ENCODE measurements around the gene COL24A1.
A peak's percentile ranks its signal among the peaks of the same experiment; 100 is the strongest.
"Not testable (repeated sequence)": the region's sequence is repeated elsewhere in the genome, so short reads cannot be mapped to it uniquely, and the experiment has no call there.

The COL24A1 gene

DNA sequence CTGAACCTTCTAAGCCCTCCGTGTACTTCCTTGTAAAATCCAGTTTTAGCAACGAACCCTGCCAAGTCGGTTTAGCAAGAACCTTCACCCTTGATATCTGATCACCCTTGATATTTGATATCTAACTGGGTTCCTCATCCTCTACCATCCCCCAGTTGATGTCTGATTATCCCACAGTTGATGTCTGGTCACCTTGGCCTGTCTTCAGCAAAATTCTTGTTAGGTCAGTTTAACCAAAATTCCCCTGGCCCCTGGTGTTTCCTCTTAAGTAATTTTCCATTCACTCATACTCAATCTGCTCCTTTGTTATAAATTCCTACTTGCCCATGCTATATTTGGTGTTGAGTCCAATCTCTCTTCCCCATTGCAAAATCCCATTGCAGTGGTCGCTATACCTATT, 333.9 kb downstream of the COL24A1 start:
- no peak for DNase-seq (ENCODE audit: low read depth in 4 of 4, low spot score in 1 of 4)

DNA sequence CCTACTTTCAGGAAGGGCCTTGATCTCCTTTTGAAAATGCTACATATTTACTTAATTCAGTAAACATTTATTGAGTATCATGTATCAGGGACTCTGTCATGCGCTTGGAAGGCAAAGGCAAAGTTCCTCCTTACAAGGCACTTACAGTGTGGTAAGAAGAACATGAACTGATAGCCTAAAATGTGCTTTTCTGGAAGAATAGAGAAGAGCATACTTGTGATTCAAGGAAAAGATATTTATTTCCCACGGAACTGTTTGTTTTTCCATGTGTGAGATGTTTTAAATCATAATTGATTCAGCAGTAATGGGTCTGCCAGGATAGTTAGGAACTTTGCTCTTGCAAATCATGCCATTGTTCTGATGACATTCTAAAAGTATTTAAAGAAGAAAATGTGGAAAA, 338.2 kb downstream of the COL24A1 start:
- DNase-seq (ENCODE audit: low read depth in 4 of 4, low spot score in 1 of 4), result no peak

DNA sequence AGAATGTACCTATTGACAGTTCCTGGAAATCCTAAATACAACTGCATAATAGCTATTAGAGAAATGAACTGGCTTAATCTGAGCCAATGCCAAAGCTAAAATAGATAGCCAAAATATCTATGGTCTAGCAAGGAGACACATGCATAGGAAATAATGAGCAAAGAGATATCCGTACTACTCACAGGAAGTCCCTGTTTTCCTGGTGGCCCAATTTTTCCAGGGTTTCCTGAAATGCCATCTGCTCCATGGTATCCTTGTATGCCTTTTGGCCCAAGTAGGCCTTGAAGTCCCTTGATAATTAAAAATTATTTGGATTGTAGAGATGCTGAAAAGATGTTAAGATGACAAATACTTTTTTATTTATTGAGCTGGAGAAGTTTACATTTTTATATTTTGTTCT, 340.0 kb downstream of the COL24A1 start:
- no peak for DNase-seq (ENCODE audit: low read depth in 4 of 4, low spot score in 1 of 4)

DNA sequence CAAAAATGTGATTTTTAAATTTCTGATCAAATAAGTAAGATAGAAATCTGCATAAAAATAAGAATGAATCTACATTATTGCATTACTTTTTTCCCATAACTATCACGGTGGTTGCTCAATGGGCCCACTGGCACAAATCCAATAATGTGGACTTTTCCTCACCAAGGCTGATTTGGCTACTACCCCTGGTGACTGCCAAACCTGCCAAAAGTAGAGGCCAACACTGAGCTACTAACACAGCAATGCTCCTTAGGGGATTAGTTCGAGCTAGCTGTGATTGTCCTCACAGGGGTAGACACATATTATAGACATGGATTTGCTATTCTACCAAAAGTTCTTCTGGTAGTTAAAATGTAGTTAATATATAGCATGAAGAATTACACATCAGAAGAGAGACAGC, 340.7 kb downstream of the COL24A1 start:
- DNase-seq (ENCODE audit: low read depth in 4 of 4, low spot score in 1 of 4), result no peak

DNA sequence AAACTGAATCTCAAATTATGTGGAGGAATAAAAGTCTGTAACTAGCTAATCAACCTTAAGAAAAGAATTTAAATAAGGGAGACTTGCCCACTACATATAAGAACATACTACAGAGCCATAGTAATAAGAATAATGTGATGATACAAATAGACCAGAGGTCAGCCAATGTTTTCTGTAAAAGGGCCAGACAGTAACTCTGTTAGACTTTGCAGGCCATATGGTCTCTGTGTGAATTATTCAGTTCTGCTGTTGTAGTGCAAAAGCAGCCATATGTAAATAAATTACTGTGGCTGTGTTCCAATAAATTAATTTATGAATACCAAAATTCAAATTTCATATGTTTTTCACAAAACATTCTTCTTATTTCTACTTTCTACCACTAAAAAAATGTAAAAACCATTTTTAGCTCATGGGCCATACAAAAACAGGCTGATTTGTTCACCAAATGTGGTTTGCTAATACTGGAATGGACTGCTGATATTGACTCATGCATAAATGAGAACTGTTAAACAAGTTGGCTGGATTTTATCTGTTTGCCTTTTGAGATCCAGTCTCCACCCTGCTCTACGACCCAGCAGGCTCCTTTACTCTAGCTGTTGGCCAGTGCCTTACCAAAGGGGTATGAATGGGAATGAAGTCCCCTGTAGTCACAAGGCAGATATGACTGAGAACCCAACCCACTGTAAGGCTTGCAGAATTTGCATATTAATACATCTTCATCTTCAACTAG, 350.2 kb downstream of the COL24A1 start:
- no peak for DNase-seq (ENCODE audit: low read depth in 4 of 4, low spot score in 1 of 4)

DNA sequence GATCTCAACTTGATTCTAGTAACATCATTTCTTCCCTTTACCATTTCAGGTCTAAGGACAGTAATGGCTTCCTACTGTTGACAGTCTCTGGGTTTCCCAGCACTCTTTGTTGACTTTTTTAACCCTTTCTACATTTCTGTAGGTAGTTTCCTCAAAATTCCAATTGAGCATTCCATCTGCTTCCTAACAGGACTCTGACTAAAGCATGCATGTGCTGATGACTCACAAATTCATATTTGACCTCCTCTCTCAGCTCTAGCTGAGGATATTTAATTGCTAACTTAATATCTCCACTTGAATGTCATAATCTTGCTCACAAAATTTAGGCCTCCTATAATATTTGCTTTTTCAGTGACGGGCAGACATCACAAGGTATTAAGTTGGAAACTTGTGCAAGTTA, 355.1 kb downstream of the COL24A1 start:
- DNase-seq (ENCODE audit: low read depth in 4 of 4, low spot score in 1 of 4), result no peak

DNA sequence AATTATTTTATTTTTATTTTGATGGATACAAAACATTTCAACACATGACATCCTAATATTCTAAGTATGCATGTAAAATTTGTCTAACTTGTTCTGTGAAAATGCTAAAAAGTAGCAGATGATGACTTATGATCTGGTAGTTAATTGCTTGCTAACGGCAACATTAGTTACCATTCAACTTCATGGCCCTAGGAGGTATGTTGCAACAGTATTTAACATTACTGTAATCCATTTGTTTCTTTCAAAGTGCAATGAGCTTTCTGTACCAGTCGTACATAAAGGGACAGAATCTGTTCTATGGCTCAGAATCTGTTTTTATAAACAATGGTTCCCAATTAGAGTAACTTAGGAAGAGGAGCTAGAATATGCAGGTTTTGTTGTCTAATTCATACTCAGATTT, 356.8 kb downstream of the COL24A1 start:
- no peak for DNase-seq (ENCODE audit: low read depth in 4 of 4, low spot score in 1 of 4)

DNA sequence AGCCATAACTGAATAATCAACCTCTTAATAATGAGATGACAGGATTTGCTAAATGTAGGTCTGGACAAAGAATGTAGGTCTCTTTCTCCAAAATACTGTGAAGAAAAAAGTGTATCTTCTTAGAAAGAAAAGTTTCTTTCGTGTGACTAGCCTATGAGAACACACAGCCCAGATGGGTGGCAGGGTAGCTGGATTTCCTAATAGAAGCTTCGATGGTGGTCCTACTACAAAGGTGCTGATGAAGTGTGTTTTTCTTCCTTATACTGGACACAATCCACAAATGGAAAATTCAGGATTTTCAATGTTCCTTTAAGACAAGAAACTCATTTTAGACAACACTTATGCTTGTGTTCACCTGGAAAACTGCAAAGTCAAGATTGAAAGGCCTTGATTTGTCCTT, 358.2 kb downstream of the COL24A1 start:
- no peak for DNase-seq (ENCODE audit: low read depth in 4 of 4, low spot score in 1 of 4)

DNA sequence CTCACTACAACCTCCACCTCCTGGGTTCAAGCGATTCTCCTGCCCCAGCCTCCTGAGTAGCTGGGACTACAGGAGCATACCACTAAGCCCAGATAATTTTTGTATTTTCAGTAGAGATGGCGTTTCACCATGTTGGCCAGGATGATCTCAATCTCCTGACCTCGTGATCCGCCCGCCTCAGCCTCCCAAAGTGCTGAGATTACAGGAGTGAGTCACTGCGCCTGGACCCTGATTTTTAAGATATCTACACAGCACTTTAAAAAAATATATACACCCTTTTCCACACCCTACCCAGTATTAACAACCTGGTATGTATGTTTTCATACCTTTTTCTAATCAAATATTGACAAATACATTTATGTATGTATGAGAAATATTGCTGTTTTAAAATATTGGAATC, 379.6 kb downstream of the COL24A1 start:
- DNase-seq (ENCODE audit: low read depth in 4 of 4, low spot score in 1 of 4), result not testable (repeated sequence)

DNA sequence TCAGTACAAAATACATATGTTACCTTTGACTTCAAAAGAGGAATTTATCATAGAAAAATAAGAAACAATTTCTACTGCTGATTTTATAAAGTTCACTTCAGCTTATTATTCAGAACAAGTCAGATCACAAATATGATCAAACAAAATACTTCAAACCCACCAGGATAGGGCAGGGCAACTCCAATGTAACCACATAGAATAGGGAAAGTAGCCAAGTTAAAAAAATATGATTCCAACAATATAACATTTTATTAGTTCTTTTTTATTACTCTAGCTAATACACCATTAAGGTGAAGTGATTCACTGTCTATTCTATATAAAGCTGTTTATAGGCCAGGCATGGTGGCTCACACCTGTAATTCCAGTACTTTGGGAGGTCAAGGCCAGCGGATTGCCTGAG, 393.8 kb downstream of the COL24A1 start:
- DNase-seq (ENCODE audit: low read depth in 4 of 4, low spot score in 1 of 4), result no peak

DNA sequence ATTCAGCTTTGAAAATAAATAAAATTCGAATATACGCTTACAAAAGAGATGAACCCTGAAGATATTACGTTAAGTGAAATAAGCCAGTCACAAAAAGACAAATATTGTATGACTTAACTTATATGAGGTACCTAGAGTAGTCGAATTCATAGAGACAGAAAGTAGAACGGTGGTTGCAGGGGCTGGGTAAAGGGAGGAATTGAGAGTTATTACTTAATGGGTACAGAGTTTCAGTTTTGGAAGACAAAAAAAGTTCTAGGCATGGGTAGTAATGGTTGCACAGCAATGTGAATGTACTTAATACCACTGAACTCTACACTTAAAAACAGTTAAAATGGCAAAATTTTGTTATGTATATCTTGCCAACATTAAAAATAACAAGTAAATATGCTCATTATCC, 399.7 kb downstream of the COL24A1 start:
- DNase-seq (ENCODE audit: low read depth in 4 of 4, low spot score in 1 of 4), result no peak

DNA sequence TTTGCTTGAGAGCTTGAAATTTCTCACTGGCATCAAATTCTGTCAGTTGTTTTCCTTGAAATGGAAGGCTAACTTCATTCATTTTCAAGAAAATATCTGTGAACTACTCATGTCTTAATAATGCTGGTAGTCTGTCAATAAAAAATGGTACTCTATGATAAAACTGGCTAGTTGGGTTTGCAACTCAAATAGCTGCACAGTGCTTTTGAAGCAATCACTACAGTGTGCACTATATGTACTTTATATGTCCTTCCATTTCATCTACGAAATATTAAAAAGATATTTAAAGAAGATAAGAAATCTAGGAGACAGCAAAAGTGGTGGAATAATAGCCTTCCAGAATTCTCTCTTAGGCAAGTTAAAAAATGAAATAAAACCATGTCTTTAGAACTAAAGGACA, 408.5 kb downstream of the COL24A1 start:
- DNase-seq (ENCODE audit: low read depth in 4 of 4, low spot score in 1 of 4), result no peak

DNA sequence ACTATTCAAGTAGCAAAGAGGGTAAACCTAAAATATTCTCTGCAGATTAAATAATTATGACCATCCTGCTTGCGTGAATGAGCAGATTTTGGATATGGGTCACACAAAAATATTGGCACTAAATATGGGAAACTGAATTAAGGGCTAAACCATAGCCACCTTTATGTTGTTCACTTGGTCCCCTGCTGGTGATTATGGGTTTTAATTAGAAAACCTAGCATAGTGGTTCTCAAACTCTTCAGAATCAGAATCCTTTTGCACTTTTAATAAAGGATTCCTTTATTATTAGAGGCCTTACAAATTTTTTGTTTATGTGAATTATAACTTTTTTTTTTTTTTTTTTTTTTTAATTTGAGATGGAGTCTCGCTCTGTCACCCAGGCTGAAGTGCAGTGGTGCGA, 409.8 kb downstream of the COL24A1 start:
- DNase-seq (ENCODE audit: low read depth in 4 of 4, low spot score in 1 of 4), result no peak

DNA sequence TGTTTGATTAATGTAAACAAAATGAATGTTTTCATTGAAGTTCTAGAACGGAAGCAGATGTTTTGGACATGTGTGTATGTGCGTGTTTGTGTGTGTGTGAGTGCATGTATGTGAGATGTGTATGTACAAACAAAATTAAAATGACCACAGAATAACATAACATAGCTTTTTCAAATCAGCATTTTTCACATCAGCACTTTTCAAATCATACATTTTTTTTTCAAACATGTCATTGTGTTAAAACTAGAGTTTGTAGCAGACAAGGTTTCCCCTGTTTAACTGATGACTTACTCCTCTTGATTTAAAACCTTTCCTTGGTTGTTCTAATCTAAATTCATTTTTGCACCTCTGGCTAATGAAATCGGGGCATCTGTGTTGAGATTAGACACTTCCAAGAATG, 412.8 kb downstream of the COL24A1 start:
- DNase-seq (ENCODE audit: low read depth in 4 of 4, low spot score in 1 of 4), result no peak

DNA sequence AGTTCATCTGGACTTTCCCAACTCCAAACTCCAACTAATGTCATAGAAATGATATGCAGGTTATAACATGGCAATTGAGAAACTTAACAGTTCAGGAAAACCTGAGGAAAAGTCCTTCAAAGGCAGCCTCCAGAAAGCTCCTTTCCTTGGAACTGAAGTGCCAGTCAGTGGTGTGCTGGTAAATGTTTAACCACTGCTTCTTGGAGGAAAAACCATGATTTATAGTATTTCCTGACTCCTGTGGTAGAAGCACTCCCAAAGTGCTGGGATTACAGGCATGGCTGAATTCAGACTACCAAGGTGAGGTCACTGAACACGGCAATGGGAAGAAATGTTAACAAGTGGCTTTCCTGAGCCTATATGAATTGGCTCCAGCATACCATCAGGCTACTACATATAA, 421.6 kb downstream of the COL24A1 start:
- DNase-seq (ENCODE audit: low read depth in 4 of 4, low spot score in 1 of 4), result no peak

DNA sequence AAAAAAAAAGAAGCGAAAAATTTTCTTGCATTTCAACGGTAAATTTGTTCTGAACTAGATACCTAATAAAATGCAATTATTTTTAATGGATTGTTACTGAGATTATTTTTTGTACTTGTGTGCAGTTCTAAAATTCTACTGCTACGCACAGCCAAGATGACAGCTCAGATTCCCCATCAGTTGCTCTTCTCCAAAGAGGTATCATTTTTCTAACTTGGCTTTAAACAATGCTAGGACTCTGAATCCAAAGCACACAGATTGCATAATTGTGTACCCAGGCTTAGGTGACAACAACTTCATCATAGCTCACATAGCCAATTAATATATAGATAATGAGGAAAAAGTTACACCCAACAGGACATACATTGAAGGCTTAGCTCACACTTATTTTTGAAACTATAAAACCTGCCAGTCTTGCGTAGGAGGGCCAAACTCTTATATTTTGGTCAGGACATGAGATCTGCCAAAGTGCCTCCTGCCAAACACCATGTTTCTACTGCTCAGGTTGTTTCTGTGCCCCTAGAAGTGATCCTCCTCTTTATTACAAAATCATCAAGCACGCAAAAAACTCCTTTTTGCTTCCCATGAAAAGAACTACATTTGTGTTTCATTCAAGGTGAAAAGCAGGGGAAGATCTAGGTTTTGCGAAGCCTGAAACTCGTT, 437.8 kb downstream of the COL24A1 start:
- DNase-seq (ENCODE audit: low read depth in 4 of 4, low spot score in 1 of 4), result no peak

DNA sequence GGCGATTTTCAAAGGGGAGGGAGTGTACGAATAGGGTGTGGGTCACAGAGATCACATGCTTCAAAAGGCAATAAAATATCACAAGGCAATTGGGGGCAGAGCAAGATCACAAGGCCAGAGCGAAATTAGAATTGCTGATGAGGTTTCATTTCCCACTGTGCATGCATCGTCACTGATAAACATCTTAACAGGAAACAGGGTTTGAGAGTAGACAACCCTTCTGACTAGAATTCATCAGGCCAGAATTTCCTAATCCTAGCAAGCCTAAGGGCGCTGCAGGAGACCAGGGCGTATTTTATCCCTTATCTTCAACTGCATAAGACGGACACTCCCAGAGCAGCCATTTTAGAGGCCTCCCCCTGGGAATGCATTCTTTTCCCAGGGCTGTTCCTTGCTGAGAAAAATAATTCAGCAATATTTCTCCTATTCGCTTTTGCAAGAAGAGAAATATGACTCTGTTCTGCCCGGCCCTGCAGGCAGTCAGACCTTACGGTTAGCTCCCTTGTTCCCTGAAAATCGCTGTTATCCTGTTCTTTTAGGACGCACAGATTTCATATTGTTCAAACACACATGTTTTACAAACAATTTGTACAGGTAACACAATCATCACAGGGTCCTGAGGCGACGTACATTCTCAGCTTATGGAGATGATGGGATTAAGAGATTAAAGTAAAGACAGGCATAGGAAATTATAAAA, 442.0 kb downstream of the COL24A1 start:
- not testable (repeated sequence) for DNase-seq (ENCODE audit: low read depth in 4 of 4, low spot score in 1 of 4)

DNA sequence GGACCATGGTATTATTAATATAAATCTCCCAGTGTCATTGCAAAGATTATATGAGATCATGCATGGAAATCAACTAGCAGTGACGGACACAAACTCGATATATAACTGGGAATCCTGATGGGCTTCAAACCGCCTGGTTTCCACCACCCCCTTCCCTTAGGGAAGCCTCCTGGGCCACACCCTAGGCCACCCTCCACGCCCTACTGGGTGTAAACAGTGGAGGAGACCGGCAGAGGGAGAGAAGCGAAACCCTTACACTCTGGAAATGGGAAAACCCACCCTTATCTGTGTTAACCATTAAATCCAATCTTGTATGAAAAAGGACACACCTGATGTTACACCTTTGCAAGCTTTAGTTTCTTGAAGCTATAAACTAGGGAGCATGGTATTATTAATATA, 447.7 kb downstream of the COL24A1 start:
- no peak for DNase-seq (ENCODE audit: low read depth in 4 of 4, low spot score in 1 of 4)

DNA sequence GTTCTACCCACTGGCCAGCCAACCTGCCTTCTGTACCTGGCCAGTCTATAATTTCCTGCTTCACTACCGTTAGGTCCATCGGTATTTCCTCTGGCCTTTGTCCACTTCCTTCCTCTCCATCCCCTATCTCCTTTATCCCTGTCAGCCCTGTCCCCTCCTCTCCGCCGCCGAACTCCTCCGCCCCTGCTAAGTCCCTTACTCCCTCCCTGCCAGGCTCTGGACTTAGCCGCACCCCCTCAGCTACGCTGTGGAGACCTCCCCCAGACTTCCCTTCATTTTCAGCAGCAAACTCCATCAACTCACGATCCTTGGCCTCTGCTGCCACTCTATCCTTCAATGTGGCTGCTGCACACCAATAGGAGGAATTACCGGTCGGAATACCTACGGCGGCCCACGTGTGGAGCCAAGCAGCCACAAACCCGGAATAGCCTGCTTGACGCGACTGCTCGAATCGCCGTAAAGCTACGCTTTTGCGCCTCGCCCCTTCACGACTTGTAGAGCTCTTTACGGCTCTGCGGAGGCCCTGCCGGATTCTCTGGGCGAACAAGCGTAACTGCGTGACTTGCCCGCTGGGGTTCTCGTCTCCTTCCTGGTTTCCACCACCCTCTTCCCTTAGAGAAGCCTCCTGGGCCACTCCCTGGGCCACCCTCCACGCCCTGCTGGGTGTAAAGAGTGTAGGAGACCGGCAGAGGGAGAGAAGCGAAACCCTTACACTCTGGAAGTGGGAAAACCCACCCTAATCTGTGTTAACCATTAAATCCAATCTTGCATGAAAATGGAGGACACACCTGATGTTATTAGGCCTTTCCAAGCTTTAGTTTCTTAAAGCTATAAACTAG, 448.4 kb downstream of the COL24A1 start, which contains the start of gene ZNHIT6:
Gene ZNHIT6 (minus strand): TSS at position 444 of the 839 bp plus-strand sequence. CDS start 149 bp downstream, at position 295.
- peak; percentile 48 to 77 (median 68) for DNase-seq (ENCODE audit: low read depth in 4 of 4, low spot score in 1 of 4)

DNA sequence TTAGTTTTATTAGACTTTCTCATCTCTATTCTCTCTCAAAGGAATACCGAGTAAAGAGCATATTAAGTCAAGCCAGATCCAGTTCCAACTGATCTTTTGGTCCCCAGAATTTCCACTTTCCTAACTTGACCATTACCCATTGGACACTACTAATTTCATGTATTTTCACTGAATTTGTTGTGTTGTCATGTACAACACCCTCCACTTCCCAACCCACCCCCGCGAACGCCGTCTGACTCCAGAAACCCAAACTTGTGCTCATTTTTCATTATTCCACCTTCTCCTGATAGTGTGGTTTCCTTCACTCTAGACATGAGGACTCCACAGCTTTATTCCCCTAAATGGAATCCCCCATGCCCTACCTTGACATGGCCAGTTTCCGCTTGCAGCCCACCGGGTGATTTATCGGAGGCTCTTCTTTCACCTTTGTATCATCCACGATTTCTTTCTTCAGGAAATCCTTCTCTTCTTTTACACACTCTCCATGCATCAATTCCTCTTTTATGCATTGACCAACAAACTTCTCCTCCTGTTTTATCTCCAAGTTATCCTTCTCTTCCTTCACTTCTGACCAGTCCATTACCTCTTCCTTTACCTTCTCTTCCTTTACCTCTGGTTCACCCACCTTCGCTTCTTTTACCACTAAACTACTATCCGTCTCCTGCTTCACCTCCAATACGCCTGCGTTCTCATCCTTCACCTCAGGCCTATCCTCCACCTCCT, 449.1 kb downstream of the COL24A1 start:
- DNase-seq (ENCODE audit: low read depth in 4 of 4, low spot score in 1 of 4), result no peak

DNA sequence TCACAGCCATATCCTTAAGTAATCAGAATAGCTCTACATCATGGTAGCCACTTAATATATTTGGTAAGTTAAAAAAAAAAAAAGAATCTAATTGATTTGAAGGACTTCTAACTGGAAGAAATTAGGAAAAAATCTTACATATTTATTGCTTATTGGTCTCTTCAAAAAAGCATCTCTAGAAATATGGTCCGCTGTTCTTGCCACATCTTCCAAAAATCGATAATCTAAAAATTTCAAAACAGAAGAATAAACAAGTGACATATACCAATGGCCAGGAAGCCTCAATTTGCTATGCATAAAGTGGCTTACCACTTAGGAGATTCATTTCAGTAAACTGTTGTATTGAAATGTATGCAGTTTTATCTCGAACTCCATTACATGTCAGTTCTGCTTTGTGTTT, 450.6 kb downstream of the COL24A1 start:
- no peak for DNase-seq (ENCODE audit: low read depth in 4 of 4, low spot score in 1 of 4)

Data from stimulated activated CD4-positive, alpha-beta T cell treated with anti-CD3 and anti-CD28 coated beads, Interleukin-1b, Interleukin-23, amount 100 ng/mL, for 24 hours (primary cell).